PFSK-1 (cell line): ENCODE measurements around the gene TXNDC11.

Source experiments
- POLR2AphosphoS5 ChIP-seq: IDR thresholded peaks from 2 replicates; pipeline ENCODE4 v1.6.1; 2012; ENCODE audit warnings: low read depth, mild to moderate bottlenecking, control low read depth, low read length, moderate library complexity
- TAF1 ChIP-seq: IDR thresholded peaks from 2 replicates; pipeline ENCODE4 v1.6.1; 2012; ENCODE audit warnings: low read length, control low read depth, borderline replicate concordance; ENCODE audit not compliant: insufficient read depth

- no peak for TF ChIP-seq POLR2AphosphoS5
- no peak for TF ChIP-seq TAF1
Measured at GRCh38 chr16:11729787-11730186, 12.9 kb downstream of the TXNDC11 start.
